Measurements from ENCODE around the gene TRIM8. TPM values are rescaled to one million over a fixed set of nuclear protein-coding genes. Genes with fewer than 3 reads are reported as not detected.

Gene TRIM8
- total and polyA plus RNA-seq, 8 donors = 40.0 to 253 (median 75.8) TPM

DNA sequence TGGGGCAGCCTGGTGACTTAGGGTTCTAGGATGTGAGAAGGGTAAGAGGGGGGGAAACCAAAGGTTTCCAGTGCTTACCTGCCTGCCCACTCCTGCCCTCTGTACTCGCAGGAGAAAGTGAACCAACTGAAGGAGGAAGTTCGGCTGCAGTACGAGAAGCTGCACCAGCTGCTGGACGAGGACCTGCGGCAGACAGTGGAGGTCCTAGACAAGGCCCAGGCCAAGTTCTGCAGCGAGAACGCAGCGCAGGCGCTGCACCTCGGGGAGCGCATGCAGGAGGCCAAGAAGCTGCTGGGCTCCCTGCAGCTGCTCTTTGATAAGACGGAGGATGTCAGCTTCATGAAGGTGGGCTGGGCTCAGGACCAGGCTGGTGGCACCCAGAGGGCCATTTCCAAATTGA, 10.7 kb downstream of the TRIM8 start:
- peaks cover 51 to 99% (median 90%) of the 10 kb centered on the region in 4 donors for H3K4me1 ChIP-seq
- no peaks in the 10 kb centered on the region for H3K27me3 ChIP-seq
- DNase-seq = no peak
- intact Hi-C loops (cut with DNase I; ENCODE audit: low total_unique reads) = no loop called here
- no peak for TF ChIP-seq POLR2AphosphoS5 (IDR thresholded peaks at IDR 0.05)
- H3K9me3 ChIP-seq = no peaks in the 10 kb centered on the region
- H3K4me3 ChIP-seq = no peak overlapping the region
- H3K27ac ChIP-seq = peak overlapping the region in 3 of 5 donors; percentile 27 to 99 (median 45)
- peaks cover 35 to 92% (median 83%) of the 10 kb centered on the region in 4 donors for H3K36me3 ChIP-seq
- 75 to 87% (median 82%) methylated on average over 10 to 12 of the region's 12 CpGs for WGBS, 5 donors

- 81 to 89% (median 84%) methylated on average over 7 to 12 of the region's 12 CpGs for WGBS, 5 donors
- TF ChIP-seq POLR2AphosphoS5 (IDR thresholded peaks at IDR 0.05) = no peak
- TF ChIP-seq, protein P1, sequence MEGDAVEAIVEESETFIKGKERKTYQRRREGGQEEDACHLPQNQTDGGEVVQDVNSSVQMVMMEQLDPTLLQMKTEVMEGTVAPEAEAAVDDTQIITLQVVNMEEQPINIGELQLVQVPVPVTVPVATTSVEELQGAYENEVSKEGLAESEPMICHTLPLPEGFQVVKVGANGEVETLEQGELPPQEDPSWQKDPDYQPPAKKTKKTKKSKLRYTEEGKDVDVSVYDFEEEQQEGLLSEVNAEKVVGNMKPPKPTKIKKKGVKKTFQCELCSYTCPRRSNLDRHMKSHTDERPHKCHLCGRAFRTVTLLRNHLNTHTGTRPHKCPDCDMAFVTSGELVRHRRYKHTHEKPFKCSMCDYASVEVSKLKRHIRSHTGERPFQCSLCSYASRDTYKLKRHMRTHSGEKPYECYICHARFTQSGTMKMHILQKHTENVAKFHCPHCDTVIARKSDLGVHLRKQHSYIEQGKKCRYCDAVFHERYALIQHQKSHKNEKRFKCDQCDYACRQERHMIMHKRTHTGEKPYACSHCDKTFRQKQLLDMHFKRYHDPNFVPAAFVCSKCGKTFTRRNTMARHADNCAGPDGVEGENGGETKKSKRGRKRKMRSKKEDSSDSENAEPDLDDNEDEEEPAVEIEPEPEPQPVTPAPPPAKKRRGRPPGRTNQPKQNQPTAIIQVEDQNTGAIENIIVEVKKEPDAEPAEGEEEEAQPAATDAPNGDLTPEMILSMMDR (IDR thresholded peaks at IDR 0.05) = no peak
- TF ChIP-seq POLR2A (IDR thresholded peaks at IDR 0.05) = no peak
- no peak for TF ChIP-seq EP300 (IDR thresholded peaks at IDR 0.05)
- peaks cover 51 to 99% (median 90%) of the 10 kb centered on the region in 4 donors for H3K4me1 ChIP-seq
- H3K36me3 ChIP-seq = peaks cover 35 to 82% (median 74%) of the 10 kb centered on the region in 4 donors
- DNase-seq = no peak
- H3K9me3 ChIP-seq = no peaks in the 10 kb centered on the region
- H3K27ac ChIP-seq = peak overlapping the region; percentile 83 to 93 (median 85)
- no peaks in the 10 kb centered on the region for H3K27me3 ChIP-seq
- intact Hi-C loops (cut with DNase I; ENCODE audit: low total_unique reads) = no loop called here
- no peak overlapping the region for H3K4me3 ChIP-seq
Observed at GRCh38 chr10:102656026-102656425, 11.7 kb downstream of the TRIM8 start.

DNA sequence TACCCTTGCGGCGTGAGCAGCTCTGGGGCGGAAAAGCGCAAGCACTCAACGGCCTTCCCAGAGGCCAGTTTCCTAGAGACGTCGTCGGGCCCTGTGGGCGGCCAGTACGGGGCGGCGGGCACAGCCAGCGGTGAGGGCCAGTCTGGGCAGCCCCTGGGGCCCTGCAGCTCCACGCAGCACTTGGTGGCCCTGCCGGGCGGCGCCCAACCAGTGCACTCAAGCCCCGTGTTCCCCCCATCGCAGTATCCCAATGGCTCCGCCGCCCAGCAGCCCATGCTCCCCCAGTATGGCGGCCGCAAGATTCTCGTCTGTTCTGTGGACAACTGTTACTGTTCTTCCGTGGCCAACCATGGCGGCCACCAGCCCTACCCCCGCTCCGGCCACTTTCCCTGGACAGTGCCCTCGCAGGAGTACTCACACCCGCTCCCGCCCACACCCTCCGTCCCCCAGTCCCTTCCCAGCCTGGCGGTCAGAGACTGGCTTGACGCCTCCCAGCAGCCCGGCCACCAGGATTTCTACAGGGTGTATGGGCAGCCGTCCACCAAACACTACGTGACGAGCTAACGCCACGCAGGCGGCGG, 12.6 kb downstream of the TRIM8 start:
- peaks cover 50 to 99% (median 89%) of the 10 kb centered on the region in 4 donors for H3K4me1 ChIP-seq
- TF ChIP-seq EP300 (IDR thresholded peaks at IDR 0.05) = no peak
- TF ChIP-seq, protein P1 (IDR thresholded peaks at IDR 0.05) = no peak
- TF ChIP-seq POLR2AphosphoS5 (IDR thresholded peaks at IDR 0.05) = no peak
- TF ChIP-seq POLR2A (IDR thresholded peaks at IDR 0.05) = no peak
- DNase-seq = peak in 1 of 2 donors; percentile 54
- 66 to 81% (median 73%) methylated on average over 24 to 42 of the region's 42 CpGs for WGBS, 5 donors
- H3K4me3 ChIP-seq = peak overlapping the region in 1 of 4 donors; percentile 11
- peaks cover 35 to 74% (median 65%) of the 10 kb centered on the region in 4 donors for H3K36me3 ChIP-seq
- no peaks in the 10 kb centered on the region for H3K27me3 ChIP-seq
- intact Hi-C loops (cut with DNase I; ENCODE audit: low total_unique reads) = no loop called here
- H3K27ac ChIP-seq = peak overlapping the region; percentile 83 to 93 (median 85)
- H3K9me3 ChIP-seq = no peaks in the 10 kb centered on the region

GRCh38 chr10:102657451-102657850, 13.2 kb downstream of the TRIM8 start:
- Histone ChIP-seq H3K27ac (peak overlapping the region; percentile 83 to 93 (median 85)), H3K27me3 (no peaks in the 10 kb centered on the region), H3K36me3 (peaks cover 35 to 69% (median 62%) of the 10 kb centered on the region in 4 donors), H3K9me3 (no peaks in the 10 kb centered on the region), H3K4me3 (peak overlapping the region in 1 of 4 donors; percentile 11), H3K4me1 (peaks cover 49 to 93% (median 83%) of the 10 kb centered on the region in 4 donors)
- DNase-seq = no peak
- TF ChIP-seq, protein P1 (IDR thresholded peaks at IDR 0.05) = no peak
- TF ChIP-seq POLR2AphosphoS5 (IDR thresholded peaks at IDR 0.05) (no peak), EP300 (IDR thresholded peaks at IDR 0.05) (no peak), POLR2A (IDR thresholded peaks at IDR 0.05) (no peak)
- intact Hi-C loops (cut with DNase I; ENCODE audit: low total_unique reads) = no loop called here
- 32 to 48% (median 36%) methylated on average over 11 of the region's 11 CpGs for WGBS, 5 donors
